Astrocyte (in vitro differentiated cells and primary cell): ENCODE measurements around the gene SNRPA.

Experiments
- EZH2 ChIP-seq: IDR thresholded peaks from 2 replicates; pipeline ENCODE4 v1.6.1; 2012; ENCODE audit warnings: mild to moderate bottlenecking, low read length, inconsistent platforms; ENCODE audit not compliant: insufficient read depth
- TF ChIP-seq, protein P1 (sequence below): IDR thresholded peaks from 2 replicates; pipeline ENCODE4 v1.5.1; 2011; ENCODE audit warnings: low read depth, mild to moderate bottlenecking, inconsistent platforms, low read length, moderate library complexity; ENCODE audit not compliant: insufficient read depth

- TF ChIP-seq, protein P1, sequence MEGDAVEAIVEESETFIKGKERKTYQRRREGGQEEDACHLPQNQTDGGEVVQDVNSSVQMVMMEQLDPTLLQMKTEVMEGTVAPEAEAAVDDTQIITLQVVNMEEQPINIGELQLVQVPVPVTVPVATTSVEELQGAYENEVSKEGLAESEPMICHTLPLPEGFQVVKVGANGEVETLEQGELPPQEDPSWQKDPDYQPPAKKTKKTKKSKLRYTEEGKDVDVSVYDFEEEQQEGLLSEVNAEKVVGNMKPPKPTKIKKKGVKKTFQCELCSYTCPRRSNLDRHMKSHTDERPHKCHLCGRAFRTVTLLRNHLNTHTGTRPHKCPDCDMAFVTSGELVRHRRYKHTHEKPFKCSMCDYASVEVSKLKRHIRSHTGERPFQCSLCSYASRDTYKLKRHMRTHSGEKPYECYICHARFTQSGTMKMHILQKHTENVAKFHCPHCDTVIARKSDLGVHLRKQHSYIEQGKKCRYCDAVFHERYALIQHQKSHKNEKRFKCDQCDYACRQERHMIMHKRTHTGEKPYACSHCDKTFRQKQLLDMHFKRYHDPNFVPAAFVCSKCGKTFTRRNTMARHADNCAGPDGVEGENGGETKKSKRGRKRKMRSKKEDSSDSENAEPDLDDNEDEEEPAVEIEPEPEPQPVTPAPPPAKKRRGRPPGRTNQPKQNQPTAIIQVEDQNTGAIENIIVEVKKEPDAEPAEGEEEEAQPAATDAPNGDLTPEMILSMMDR: no peak
- TF ChIP-seq EZH2: no peak
Observed at GRCh38 chr19:40774916-40775631, 24.1 kb downstream of the SNRPA start, which contains the start of gene MIA.
